ENCODE data around the gene SRI. TPM values are rescaled to one million over a fixed set of nuclear protein-coding genes. Genes with fewer than 3 reads are reported as not detected.
"Not testable (repeated sequence)": the region's sequence is repeated elsewhere in the genome, so short reads cannot be mapped to it uniquely, and the experiment has no call there.

Gene SRI
- polyA plus RNA-seq, 1 of the 3 experiments (the other 2 are of a cell fraction): 197 TPM

- Histone ChIP-seq H3K27me3 (ENCODE audit: insufficient read depth) (no peaks in the 10 kb centered on the region), H4K20me1 (ENCODE audit: insufficient read depth) (no peaks in the 10 kb centered on the region), H2AFZ (ENCODE audit: low read depth) (no peak overlapping the region), H3K9me2 (0 out of 2 replicates have a peak, but pooled peaks cover 4% of the 10 kb centered on the region), H3K4me1 (ENCODE audit: control insufficient read depth in 1 of 2, insufficient read depth in 2 of 2, low read depth in 1 of 2, low read length in 1 of 2) (no peaks in the 10 kb centered on the region; a peak in 1 of 4 replicates), H3K36me3 (replicated peaks in 1 of 2; ENCODE audit: control insufficient read depth in 1 of 2, insufficient read depth in 2 of 2, low read length in 1 of 2) (no peaks in the 10 kb centered on the region), H3F3A (replicated peaks; ENCODE audit: insufficient read depth) (no peaks in the 10 kb centered on the region), H3K4me2 (no peak overlapping the region), H3K4me3 (ENCODE audit: low read depth in 2 of 2, low read length in 1 of 2) (no peak overlapping the region), H3K9ac (no peak overlapping the region), H3K9me3 (no peaks in the 10 kb centered on the region), H3K79me2 (ENCODE audit: insufficient read depth) (no peaks in the 10 kb centered on the region), H3K27ac (ENCODE audit: low read depth in 2 of 2, low read length in 1 of 2) (no peak overlapping the region)
- no peak for TF ChIP-seq CTCF (IDR thresholded peaks at IDR 0.05)
- no peak for TF ChIP-seq FOXM1 (IDR thresholded peaks at IDR 0.05; ENCODE audit: low read depth)
- TF ChIP-seq SIN3A (IDR thresholded peaks at IDR 0.05; ENCODE audit: borderline replicate concordance, low read depth, low read length): no peak
- no peak for TF ChIP-seq EZH2phosphoT487 (IDR thresholded peaks at IDR 0.05; ENCODE audit: borderline replicate concordance, low read depth)
- TF ChIP-seq TEAD4 (IDR thresholded peaks at IDR 0.05; ENCODE audit: borderline replicate concordance, insufficient read depth): no peak
- TF ChIP-seq, protein P1, sequence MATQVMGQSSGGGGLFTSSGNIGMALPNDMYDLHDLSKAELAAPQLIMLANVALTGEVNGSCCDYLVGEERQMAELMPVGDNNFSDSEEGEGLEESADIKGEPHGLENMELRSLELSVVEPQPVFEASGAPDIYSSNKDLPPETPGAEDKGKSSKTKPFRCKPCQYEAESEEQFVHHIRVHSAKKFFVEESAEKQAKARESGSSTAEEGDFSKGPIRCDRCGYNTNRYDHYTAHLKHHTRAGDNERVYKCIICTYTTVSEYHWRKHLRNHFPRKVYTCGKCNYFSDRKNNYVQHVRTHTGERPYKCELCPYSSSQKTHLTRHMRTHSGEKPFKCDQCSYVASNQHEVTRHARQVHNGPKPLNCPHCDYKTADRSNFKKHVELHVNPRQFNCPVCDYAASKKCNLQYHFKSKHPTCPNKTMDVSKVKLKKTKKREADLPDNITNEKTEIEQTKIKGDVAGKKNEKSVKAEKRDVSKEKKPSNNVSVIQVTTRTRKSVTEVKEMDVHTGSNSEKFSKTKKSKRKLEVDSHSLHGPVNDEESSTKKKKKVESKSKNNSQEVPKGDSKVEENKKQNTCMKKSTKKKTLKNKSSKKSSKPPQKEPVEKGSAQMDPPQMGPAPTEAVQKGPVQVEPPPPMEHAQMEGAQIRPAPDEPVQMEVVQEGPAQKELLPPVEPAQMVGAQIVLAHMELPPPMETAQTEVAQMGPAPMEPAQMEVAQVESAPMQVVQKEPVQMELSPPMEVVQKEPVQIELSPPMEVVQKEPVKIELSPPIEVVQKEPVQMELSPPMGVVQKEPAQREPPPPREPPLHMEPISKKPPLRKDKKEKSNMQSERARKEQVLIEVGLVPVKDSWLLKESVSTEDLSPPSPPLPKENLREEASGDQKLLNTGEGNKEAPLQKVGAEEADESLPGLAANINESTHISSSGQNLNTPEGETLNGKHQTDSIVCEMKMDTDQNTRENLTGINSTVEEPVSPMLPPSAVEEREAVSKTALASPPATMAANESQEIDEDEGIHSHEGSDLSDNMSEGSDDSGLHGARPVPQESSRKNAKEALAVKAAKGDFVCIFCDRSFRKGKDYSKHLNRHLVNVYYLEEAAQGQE (IDR thresholded peaks at IDR 0.05; ENCODE audit: low read depth, low read length): no peak
- WGBS (ENCODE audit: low lambda C conversion rate): 65% methylated on average over 4 of the region's 4 CpGs
- POLR2A ChIA-PET: no interaction called here
- CTCF ChIA-PET: no interaction called here
- no peak for DNase-seq
These were observed 47.6 kb upstream of the SRI start for GRCh38 chr7:88267421-88267820.

- whole genome bisulfite sequencing (ENCODE audit: low lambda C conversion rate): 37% methylated on average over 3 of the region's 3 CpGs
- POLR2A ChIA-PET: not testable (repeated sequence)
These were observed 45.1 kb upstream of the SRI start for GRCh38 chr7:88264987-88265386.

More at GRCh38 chr7:88264987-88265386, 45.1 kb upstream of the SRI start:
- H2AFZ ChIP-seq (ENCODE audit: low read depth); H3K79me2 ChIP-seq (ENCODE audit: insufficient read depth); H3K36me3 ChIP-seq (replicated peaks in 1 of 2; ENCODE audit: control insufficient read depth in 1 of 2, insufficient read depth in 2 of 2, low read length in 1 of 2); H3F3A ChIP-seq (replicated peaks; ENCODE audit: insufficient read depth); DNase-seq; H3K27ac ChIP-seq (ENCODE audit: low read depth in 2 of 2, low read length in 1 of 2); H4K20me1 ChIP-seq (ENCODE audit: insufficient read depth); H3K4me1 ChIP-seq (ENCODE audit: control insufficient read depth in 1 of 2, insufficient read depth in 2 of 2, low read depth in 1 of 2, low read length in 1 of 2); H3K9me2 ChIP-seq; H3K27me3 ChIP-seq (ENCODE audit: insufficient read depth); H3K9ac ChIP-seq; H3K4me2 ChIP-seq; H3K4me3 ChIP-seq (ENCODE audit: low read depth in 2 of 2, low read length in 1 of 2); H3K9me3 ChIP-seq: not testable (repeated sequence)
- CTCF ChIA-PET: interaction anchor here (0.6 to 1.2 kb wide), 2 partner anchors 22 to 469 kb away, joined by 3 to 4 read pairs; no protein-coding TSS in a partner anchor

Data from SK-N-SH (cell line).